Neural crest cell (in vitro differentiated cells): Measurements from ENCODE around the gene DYNLL2. TPM values are rescaled to one million over a fixed set of nuclear protein-coding genes. Genes with fewer than 3 reads are reported as not detected.

Experiments used
- DNase-seq: peaks from one replicate; pipeline ENCODE4 v3.0.0; 2021; ENCODE audit warnings: low read depth, mixed read lengths, low spot score
- H3K27ac Mint-ChIP-seq: one replicate; pipeline ENCODE4 v1.8.0; 2021; ENCODE audit warnings: mild to moderate bottlenecking, mixed read lengths; ENCODE audit not compliant: unreplicated experiment
- H3K27me3 Mint-ChIP-seq: 2 replicates; pipeline ENCODE4 v1.8.0; 2021; ENCODE audit warnings: low read depth, mild to moderate bottlenecking, mixed read lengths
- H3K36me3 Mint-ChIP-seq: 2 replicates; pipeline ENCODE4 v1.8.0; 2021; ENCODE audit warnings: low read depth, mild to moderate bottlenecking, mixed read lengths
- H3K4me1 Mint-ChIP-seq: 2 replicates; pipeline ENCODE4 v1.8.0; 2021; ENCODE audit warnings: mixed read lengths
- H3K4me3 Mint-ChIP-seq: one replicate; pipeline ENCODE4 v1.8.0; 2021; ENCODE audit warnings: mild to moderate bottlenecking, mixed read lengths
- H3K9me3 Mint-ChIP-seq: 2 replicates; pipeline ENCODE4 v1.8.0; 2021; ENCODE audit warnings: mixed read lengths
- total RNA-seq: library from RNA; stranded (reverse); gene quantifications from 2 replicates; pipeline ENCODE4 v1.2.1, GENCODE V29; 2021
- TF ChIP-seq, protein P1 (sequence below): fragments of 200-600 bp; sonication (generic); conservative IDR thresholded peaks from 2 replicates; pipeline ENCODE4 v1.5.0; 2021; ENCODE audit warnings: antibody characterized with exemption, mild to moderate bottlenecking

The DYNLL2 gene
- total RNA-seq, 1 donor from 2014 or later, result 95.9 TPM

DNA sequence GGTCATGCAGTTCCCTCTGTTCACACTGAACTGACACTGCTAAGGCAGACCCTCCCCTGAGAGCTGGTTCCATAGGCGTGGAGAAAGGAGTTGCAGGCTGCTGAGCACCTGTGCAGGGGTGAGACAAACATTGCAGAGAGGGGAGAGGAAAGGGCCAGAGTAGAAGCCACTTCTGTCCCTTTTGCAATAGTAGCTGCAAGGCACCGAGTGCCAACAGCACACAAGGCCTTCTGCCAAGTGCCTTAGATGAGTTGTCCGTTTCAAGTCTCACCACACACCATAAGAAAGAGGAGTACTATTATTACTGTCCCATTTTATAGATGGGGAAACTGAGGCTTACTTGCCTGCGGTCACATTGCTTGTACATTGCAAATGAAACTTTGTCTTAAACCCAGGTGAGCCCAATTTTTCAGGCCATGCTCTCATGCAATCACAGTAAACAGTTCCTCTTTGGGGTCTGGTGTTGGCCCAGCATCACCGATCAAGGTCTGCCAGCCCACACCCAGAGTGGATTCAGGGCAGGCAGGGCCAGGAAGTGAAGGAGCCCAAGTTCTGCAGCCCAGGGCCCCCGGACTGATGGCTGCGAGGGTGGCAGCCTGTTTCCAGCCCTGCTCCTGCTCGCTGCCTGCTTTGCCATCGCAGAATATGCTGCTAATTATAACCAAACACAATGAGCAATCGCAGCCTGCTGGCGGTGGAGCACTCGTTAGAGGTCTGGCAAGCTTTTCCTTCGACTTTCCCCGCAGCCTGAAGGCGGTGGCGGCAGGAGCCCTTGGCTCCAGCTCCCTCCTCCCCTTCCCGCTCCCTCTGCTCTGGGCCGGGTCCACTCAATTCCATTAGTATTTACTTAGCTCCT is 36.8 kb upstream of the DYNLL2 start:
- TF ChIP-seq, protein P1, sequence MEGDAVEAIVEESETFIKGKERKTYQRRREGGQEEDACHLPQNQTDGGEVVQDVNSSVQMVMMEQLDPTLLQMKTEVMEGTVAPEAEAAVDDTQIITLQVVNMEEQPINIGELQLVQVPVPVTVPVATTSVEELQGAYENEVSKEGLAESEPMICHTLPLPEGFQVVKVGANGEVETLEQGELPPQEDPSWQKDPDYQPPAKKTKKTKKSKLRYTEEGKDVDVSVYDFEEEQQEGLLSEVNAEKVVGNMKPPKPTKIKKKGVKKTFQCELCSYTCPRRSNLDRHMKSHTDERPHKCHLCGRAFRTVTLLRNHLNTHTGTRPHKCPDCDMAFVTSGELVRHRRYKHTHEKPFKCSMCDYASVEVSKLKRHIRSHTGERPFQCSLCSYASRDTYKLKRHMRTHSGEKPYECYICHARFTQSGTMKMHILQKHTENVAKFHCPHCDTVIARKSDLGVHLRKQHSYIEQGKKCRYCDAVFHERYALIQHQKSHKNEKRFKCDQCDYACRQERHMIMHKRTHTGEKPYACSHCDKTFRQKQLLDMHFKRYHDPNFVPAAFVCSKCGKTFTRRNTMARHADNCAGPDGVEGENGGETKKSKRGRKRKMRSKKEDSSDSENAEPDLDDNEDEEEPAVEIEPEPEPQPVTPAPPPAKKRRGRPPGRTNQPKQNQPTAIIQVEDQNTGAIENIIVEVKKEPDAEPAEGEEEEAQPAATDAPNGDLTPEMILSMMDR, result no peak
- Mint-ChIP-seq H3K4me3 (no peak overlapping the region), H3K9me3 (no peaks in the 10 kb centered on the region), H3K4me1 (peaks cover 4% of the 10 kb centered on the region), H3K27me3 (peaks cover 3% of the 10 kb centered on the region), H3K27ac (no peak overlapping the region), H3K36me3 (no peaks in the 10 kb centered on the region)
- no peak for DNase-seq

- H3K36me3 Mint-ChIP-seq, result no peaks in the 10 kb centered on the region
- TF ChIP-seq, protein P1, result no peak
- H3K9me3 Mint-ChIP-seq, result no peaks in the 10 kb centered on the region
- no peak overlapping the region for H3K4me3 Mint-ChIP-seq
- H3K27ac Mint-ChIP-seq, result peak overlapping the region; percentile 7
- H3K4me1 Mint-ChIP-seq, result peaks cover 4% of the 10 kb centered on the region
- no peak for DNase-seq
- H3K27me3 Mint-ChIP-seq, result peaks cover 3% of the 10 kb centered on the region
Observed at GRCh38 chr17:58047376-58048150, 35.7 kb upstream of the DYNLL2 start.

DNA sequence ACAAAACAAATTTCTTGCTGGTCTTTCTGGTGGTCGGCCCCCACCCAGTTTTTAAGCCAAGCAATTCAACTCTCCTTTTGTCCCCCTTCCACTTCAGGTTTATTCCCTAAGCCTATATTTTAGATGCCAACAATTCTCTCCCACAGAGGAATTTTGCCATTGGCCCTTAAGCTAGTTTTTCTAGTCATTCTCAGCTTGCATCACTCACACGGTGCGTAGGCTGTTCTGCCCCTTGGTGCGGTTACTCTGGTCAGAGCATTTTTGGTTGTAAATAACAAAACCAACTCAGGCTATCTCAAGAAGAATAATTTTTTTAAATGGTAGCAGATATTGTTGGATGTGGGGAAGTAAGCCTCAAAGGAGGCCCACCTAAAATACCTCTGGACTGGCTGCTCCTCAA is 33.7 kb upstream of the DYNLL2 start:
- H3K9me3 Mint-ChIP-seq, result no peaks in the 10 kb centered on the region
- TF ChIP-seq, protein P1, result no peak
- DNase-seq, result no peak
- H3K27me3 Mint-ChIP-seq, result peaks cover 3% of the 10 kb centered on the region
- no peak overlapping the region for H3K27ac Mint-ChIP-seq
- H3K36me3 Mint-ChIP-seq, result no peaks in the 10 kb centered on the region
- peaks cover 17% of the 10 kb centered on the region for H3K4me1 Mint-ChIP-seq
- no peak overlapping the region for H3K4me3 Mint-ChIP-seq

- peaks cover 3% of the 10 kb centered on the region for H3K27me3 Mint-ChIP-seq
- no peak overlapping the region for H3K27ac Mint-ChIP-seq
- H3K4me3 Mint-ChIP-seq, result no peak overlapping the region
- DNase-seq, result no peak
- TF ChIP-seq, protein P1, result no peak
- no peaks in the 10 kb centered on the region for H3K36me3 Mint-ChIP-seq
- H3K9me3 Mint-ChIP-seq, result no peaks in the 10 kb centered on the region
- H3K4me1 Mint-ChIP-seq, result peaks cover 18% of the 10 kb centered on the region
Observed at GRCh38 chr17:58050966-58051365, 32.3 kb upstream of the DYNLL2 start.

- Mint-ChIP-seq H3K9me3 (no peaks in the 10 kb centered on the region), H3K4me3 (no peak overlapping the region), H3K27me3 (no peaks in the 10 kb centered on the region), H3K27ac (no peak overlapping the region), H3K4me1 (peaks cover 15% of the 10 kb centered on the region), H3K36me3 (no peaks in the 10 kb centered on the region)
- no peak for DNase-seq
- TF ChIP-seq, protein P1, result no peak
Observed at GRCh38 chr17:58051468-58051867, 31.8 kb upstream of the DYNLL2 start.
